Ovary (tissue), 3 donors: Measurements from ENCODE around the gene FAM131C.

Experiments used
- EP300 ChIP-seq: sonication (generic); formaldehyde crosslinking; IDR thresholded peaks from one replicate; pipeline ENCODE4 v1.6.1; 2017; ENCODE audit warnings: antibody characterized with exemption
- POLR2A ChIP-seq: fragments of 450-650 bp; IDR thresholded peaks from one replicate; pipeline ENCODE4 v1.6.1; 2017; ENCODE audit warnings: antibody characterized with exemption, mild to moderate bottlenecking, moderate library complexity
- TF ChIP-seq, protein P1 (sequence below), 3 donors: fragments of 450-650 bp in 2 of 3; fragments of 200-600 bp in 1 of 3; IDR thresholded peaks; one replicate each; pipeline versions ENCODE4 v1.5.1 to v1.8.0; 2016 to 2022; ENCODE audit warnings: antibody characterized with exemption in 3 of 3, mild to moderate bottlenecking in 1 of 3
- donor health status: DM: no; HTN: no; CAD: no.

DNA sequence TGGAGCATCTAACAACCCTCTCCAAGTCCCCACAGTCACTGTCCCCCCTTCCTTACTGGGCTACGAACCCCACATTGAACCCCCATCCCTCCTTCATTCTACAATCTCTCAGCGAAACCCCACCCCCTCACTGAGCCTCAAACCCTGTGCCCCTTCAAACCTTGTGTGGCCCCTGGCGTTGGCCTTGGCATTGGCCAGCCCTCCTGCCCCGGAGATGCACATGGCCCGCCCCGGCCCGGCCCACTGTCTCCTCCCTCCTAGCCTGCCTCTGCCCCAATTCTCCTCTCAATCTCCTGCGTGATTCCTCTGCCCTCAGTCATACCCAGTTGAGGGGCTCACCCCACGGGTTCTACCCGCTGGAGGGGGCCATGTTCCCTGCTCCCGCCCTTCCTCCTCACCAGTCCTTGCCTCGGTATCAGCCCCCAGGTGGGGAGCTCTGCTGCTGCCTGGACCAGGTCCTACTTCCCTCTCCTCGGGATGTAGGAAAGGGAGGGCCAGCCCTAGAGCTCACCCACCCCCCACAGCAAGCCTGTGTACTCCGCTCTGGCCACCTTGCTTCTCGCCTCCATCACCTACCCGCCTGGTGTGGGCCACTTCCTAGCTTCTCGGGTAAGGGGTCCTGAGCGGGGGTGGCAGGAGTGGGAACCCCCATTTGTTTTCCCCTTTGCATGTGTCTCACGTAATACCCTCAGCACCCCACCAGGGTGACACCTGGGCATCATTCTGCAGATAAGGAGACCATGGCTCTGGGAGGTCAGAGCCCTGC, 45.0 kb downstream of the FAM131C start:
- TF ChIP-seq EP300 (no peak), POLR2A (no peak)
- TF ChIP-seq, protein P1, sequence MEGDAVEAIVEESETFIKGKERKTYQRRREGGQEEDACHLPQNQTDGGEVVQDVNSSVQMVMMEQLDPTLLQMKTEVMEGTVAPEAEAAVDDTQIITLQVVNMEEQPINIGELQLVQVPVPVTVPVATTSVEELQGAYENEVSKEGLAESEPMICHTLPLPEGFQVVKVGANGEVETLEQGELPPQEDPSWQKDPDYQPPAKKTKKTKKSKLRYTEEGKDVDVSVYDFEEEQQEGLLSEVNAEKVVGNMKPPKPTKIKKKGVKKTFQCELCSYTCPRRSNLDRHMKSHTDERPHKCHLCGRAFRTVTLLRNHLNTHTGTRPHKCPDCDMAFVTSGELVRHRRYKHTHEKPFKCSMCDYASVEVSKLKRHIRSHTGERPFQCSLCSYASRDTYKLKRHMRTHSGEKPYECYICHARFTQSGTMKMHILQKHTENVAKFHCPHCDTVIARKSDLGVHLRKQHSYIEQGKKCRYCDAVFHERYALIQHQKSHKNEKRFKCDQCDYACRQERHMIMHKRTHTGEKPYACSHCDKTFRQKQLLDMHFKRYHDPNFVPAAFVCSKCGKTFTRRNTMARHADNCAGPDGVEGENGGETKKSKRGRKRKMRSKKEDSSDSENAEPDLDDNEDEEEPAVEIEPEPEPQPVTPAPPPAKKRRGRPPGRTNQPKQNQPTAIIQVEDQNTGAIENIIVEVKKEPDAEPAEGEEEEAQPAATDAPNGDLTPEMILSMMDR (IDR thresholded peaks at IDR 0.05) = no peak
